SK-N-SH (cell line): ENCODE data around the gene ZNF33A.

ENCODE experiments used
- ELF1 ChIP-seq: IDR thresholded peaks from 2 replicates; pipeline ENCODE4 v1.4.0; 2012
- EP300 ChIP-seq, 2 experiments: IDR thresholded peaks; 2 replicates each; pipeline versions ENCODE4 v1.4.0 to v1.6.1; 2012; ENCODE audit warnings: borderline replicate concordance in 1 of 2, low read depth in 1 of 2, low read length in 1 of 2
- EZH2phosphoT487 ChIP-seq: fragments of 200-600 bp; sonication (generic); IDR thresholded peaks from 2 replicates; pipeline ENCODE4 v1.6.1; 2017; ENCODE audit warnings: low read depth, mixed run types, mild to moderate bottlenecking, antibody characterized with exemption, moderate library complexity, borderline replicate concordance
- FOXJ3 ChIP-seq: sonication (generic); formaldehyde crosslinking; IDR thresholded peaks from 2 replicates; pipeline ENCODE4 v1.5.1; 2020; ENCODE audit warnings: mild to moderate bottlenecking, missing genetic modification reagents
- GABPA ChIP-seq: IDR thresholded peaks from 2 replicates; pipeline ENCODE4 v1.4.0; 2012; ENCODE audit warnings: low read depth, mild to moderate bottlenecking
- POLR2AphosphoS5 ChIP-seq: IDR thresholded peaks from 2 replicates; pipeline ENCODE4 v1.6.1; 2012; ENCODE audit warnings: low read depth, low read length
- RAD21 ChIP-seq: IDR thresholded peaks from 2 replicates; pipeline ENCODE4 v1.6.1; 2012; ENCODE audit warnings: mild to moderate bottlenecking, low read length
- RCOR1 ChIP-seq: fragments of 150-350 bp; IDR thresholded peaks from 2 replicates; pipeline ENCODE4 v1.6.1; 2017; ENCODE audit warnings: antibody characterized with exemption, low read length
- RFX5 ChIP-seq: IDR thresholded peaks from 2 replicates; pipeline ENCODE4 v1.6.1; 2012; ENCODE audit warnings: mild to moderate bottlenecking, improper control_type of control experiment, low read length
- RXRA ChIP-seq: IDR thresholded peaks from 2 replicates; pipeline ENCODE4 v1.4.0; 2012; ENCODE audit warnings: low read depth, mild to moderate bottlenecking, borderline replicate concordance
- SMC3 ChIP-seq: IDR thresholded peaks from 2 replicates; pipeline ENCODE4 v1.6.1; 2012; ENCODE audit warnings: low read depth, low read length, improper control_type of control experiment
- TAF1 ChIP-seq: IDR thresholded peaks from 2 replicates; pipeline ENCODE4 v1.6.1; 2012; ENCODE audit warnings: low read depth, mild to moderate bottlenecking, low read length, moderate library complexity, borderline replicate concordance
- TF ChIP-seq, protein P1 (sequence below): IDR thresholded peaks from 2 replicates; pipeline ENCODE4 v1.4.0; 2012; ENCODE audit warnings: low read depth, borderline replicate concordance
- TF ChIP-seq, protein P2 (sequence below): fragments of 200-600 bp; sonication (generic); IDR thresholded peaks from 2 replicates; pipeline ENCODE4 v1.6.1; 2017; ENCODE audit warnings: antibody characterized with exemption, mild to moderate bottlenecking, moderate library complexity

DNA sequence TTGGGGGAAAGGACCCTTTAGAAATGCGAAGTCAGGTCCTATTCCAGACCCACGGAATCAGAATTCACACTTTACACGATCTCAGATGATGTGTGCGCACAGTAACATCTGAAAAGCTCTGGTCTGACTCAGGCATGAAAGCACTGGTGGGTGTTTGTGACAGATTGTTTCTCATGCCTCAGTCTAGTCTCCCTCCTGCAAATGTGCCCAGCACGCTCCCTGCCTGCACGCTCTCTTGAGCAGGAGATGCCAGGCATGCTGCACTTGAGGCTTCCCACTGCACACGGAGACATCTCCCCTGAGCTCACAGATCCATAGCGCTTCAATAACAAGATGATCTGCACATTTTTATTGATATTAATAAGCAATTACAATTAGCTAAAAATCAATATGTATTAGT lies 60.0 kb downstream of the ZNF33A start:
- no peak for TF ChIP-seq POLR2AphosphoS5
- TF ChIP-seq, protein P1, sequence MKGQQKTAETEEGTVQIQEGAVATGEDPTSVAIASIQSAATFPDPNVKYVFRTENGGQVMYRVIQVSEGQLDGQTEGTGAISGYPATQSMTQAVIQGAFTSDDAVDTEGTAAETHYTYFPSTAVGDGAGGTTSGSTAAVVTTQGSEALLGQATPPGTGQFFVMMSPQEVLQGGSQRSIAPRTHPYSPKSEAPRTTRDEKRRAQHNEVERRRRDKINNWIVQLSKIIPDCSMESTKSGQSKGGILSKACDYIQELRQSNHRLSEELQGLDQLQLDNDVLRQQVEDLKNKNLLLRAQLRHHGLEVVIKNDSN: no peak
- no peak for TF ChIP-seq RFX5
- no peak for TF ChIP-seq TAF1
- TF ChIP-seq ELF1: no peak
- TF ChIP-seq EZH2phosphoT487: no peak
- no peak for TF ChIP-seq EP300 (IDR thresholded peaks at IDR 0.05; ENCODE audit: borderline replicate concordance in 1 of 2, low read depth in 1 of 2, low read length in 1 of 2)
- TF ChIP-seq RCOR1: no peak
- TF ChIP-seq, protein P2, sequence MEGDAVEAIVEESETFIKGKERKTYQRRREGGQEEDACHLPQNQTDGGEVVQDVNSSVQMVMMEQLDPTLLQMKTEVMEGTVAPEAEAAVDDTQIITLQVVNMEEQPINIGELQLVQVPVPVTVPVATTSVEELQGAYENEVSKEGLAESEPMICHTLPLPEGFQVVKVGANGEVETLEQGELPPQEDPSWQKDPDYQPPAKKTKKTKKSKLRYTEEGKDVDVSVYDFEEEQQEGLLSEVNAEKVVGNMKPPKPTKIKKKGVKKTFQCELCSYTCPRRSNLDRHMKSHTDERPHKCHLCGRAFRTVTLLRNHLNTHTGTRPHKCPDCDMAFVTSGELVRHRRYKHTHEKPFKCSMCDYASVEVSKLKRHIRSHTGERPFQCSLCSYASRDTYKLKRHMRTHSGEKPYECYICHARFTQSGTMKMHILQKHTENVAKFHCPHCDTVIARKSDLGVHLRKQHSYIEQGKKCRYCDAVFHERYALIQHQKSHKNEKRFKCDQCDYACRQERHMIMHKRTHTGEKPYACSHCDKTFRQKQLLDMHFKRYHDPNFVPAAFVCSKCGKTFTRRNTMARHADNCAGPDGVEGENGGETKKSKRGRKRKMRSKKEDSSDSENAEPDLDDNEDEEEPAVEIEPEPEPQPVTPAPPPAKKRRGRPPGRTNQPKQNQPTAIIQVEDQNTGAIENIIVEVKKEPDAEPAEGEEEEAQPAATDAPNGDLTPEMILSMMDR: no peak
- no peak for TF ChIP-seq RAD21
- no peak for TF ChIP-seq GABPA
- TF ChIP-seq FOXJ3: no peak
- no peak for TF ChIP-seq SMC3
- TF ChIP-seq RXRA: no peak
